ENCODE data around the gene PSORS1C1. TPM values are rescaled to one million over a fixed set of nuclear protein-coding genes. Genes with fewer than 3 reads are reported as not detected.

PSORS1C1 gene
- polyA plus RNA-seq, 1 donor from 2014 or later, result not detected

DNA sequence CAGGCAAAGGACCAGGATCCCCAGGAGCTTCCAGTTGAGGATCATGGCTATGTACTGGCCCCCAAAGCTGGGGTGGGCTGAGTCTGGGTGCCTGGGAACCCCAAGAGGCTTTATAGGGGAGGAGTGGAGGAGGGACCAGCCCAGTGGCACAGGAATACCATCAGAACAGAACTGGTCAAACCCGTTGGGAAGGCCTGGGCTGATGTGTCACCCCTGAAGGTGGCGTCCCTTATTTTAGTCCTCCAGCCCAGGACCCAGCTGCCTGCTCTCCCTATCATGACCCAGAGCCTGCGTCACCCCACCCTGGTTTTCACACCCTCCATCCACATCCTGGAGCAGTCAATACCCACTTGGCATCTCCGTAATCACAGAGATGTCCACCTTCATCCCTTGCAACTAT lies 24.4 kb downstream of the PSORS1C1 start, which contains the start of gene PSORS1C2:
TSS of gene PSORS1C2 (minus strand) at position 85 of the 400 bp plus-strand sequence. CDS start at position 45, 40 bp downstream.
- Histone ChIP-seq H3K4me3 (ENCODE audit: low read length) (no peak within 1 kb of the TSS), H2AFZ (ENCODE audit: low read depth, low read length) (no peak within 1 kb of the TSS), H3F3A (ENCODE audit: insufficient read depth, low read length, poor library complexity, severe bottlenecking) (no peaks in the 10 kb centered on the region), H3K27ac (ENCODE audit: low read length) (no peak within 1 kb of the TSS), H3K36me3 (ENCODE audit: insufficient read depth, low read length) (no peaks in the 10 kb centered on the region), H4K20me1 (ENCODE audit: insufficient read depth) (no peaks in the 10 kb centered on the region), H3K4me2 (ENCODE audit: low read length) (no peak within 1 kb of the TSS), H3K9me2 (ENCODE audit: insufficient read depth, low read length) (no peaks in the 10 kb centered on the region), H3K9me3 (ENCODE audit: low read length) (no peaks in the 10 kb centered on the region), H3K79me2 (replicated peaks; ENCODE audit: insufficient read depth, low read length) (no peaks in the 10 kb centered on the region), H3K27me3 (ENCODE audit: insufficient read depth, low read depth, low read length) (no peaks in the 10 kb centered on the region), H3K9ac (ENCODE audit: low read length) (no peak within 1 kb of the TSS)
- TF ChIP-seq MXI1 (conservative IDR thresholded peaks at IDR 0.05; ENCODE audit: poor library complexity, severe bottlenecking), result no peak
- TF ChIP-seq EZH2 (IDR thresholded peaks at IDR 0.05; ENCODE audit: borderline replicate concordance, insufficient read depth, low read length, poor library complexity, severe bottlenecking), result no peak
- TF ChIP-seq POLR2AphosphoS5 (IDR thresholded peaks at IDR 0.05), result no peak
- TF ChIP-seq SMC3 (conservative IDR thresholded peaks at IDR 0.05; ENCODE audit: poor library complexity), result no peak
- TF ChIP-seq, protein P1, sequence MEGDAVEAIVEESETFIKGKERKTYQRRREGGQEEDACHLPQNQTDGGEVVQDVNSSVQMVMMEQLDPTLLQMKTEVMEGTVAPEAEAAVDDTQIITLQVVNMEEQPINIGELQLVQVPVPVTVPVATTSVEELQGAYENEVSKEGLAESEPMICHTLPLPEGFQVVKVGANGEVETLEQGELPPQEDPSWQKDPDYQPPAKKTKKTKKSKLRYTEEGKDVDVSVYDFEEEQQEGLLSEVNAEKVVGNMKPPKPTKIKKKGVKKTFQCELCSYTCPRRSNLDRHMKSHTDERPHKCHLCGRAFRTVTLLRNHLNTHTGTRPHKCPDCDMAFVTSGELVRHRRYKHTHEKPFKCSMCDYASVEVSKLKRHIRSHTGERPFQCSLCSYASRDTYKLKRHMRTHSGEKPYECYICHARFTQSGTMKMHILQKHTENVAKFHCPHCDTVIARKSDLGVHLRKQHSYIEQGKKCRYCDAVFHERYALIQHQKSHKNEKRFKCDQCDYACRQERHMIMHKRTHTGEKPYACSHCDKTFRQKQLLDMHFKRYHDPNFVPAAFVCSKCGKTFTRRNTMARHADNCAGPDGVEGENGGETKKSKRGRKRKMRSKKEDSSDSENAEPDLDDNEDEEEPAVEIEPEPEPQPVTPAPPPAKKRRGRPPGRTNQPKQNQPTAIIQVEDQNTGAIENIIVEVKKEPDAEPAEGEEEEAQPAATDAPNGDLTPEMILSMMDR (IDR thresholded peaks at IDR 0.05; ENCODE audit: poor library complexity, severe bottlenecking), result no peak
- TF ChIP-seq EP300 (conservative IDR thresholded peaks at IDR 0.05; ENCODE audit: poor library complexity, severe bottlenecking), result no peak
- TF ChIP-seq TAF1 (IDR thresholded peaks at IDR 0.05; ENCODE audit: low read depth), result no peak
- TF ChIP-seq RAD21 (conservative IDR thresholded peaks at IDR 0.05), result no peak
- TF ChIP-seq REST (IDR thresholded peaks at IDR 0.05; ENCODE audit: borderline replicate concordance), result no peak

GRCh38 chr6:31139599-31139998 lies 25.0 kb downstream of the PSORS1C1 start:
- Histone ChIP-seq H3K79me2 (replicated peaks; ENCODE audit: insufficient read depth, low read length) (no peaks in the 10 kb centered on the region), H3F3A (ENCODE audit: insufficient read depth, low read length, poor library complexity, severe bottlenecking) (no peaks in the 10 kb centered on the region), H2AFZ (ENCODE audit: low read depth, low read length) (no peak overlapping the region), H3K9me2 (ENCODE audit: insufficient read depth, low read length) (no peaks in the 10 kb centered on the region), H3K4me3 (ENCODE audit: low read length) (no peak overlapping the region), H3K36me3 (ENCODE audit: insufficient read depth, low read length) (no peaks in the 10 kb centered on the region), H4K20me1 (ENCODE audit: insufficient read depth) (no peaks in the 10 kb centered on the region), H3K9me3 (ENCODE audit: low read length) (no peaks in the 10 kb centered on the region), H3K4me2 (ENCODE audit: low read length) (no peak overlapping the region), H3K27me3 (ENCODE audit: insufficient read depth, low read depth, low read length) (no peaks in the 10 kb centered on the region), H3K27ac (ENCODE audit: low read length) (no peak overlapping the region), H3K9ac (ENCODE audit: low read length) (no peak overlapping the region)
- TF ChIP-seq EP300 (conservative IDR thresholded peaks at IDR 0.05; ENCODE audit: poor library complexity, severe bottlenecking), result no peak
- TF ChIP-seq REST (IDR thresholded peaks at IDR 0.05; ENCODE audit: borderline replicate concordance), result no peak
- no peak for TF ChIP-seq RAD21 (conservative IDR thresholded peaks at IDR 0.05)
- TF ChIP-seq TAF1 (IDR thresholded peaks at IDR 0.05; ENCODE audit: low read depth), result no peak
- TF ChIP-seq POLR2AphosphoS5 (IDR thresholded peaks at IDR 0.05), result no peak
- TF ChIP-seq, protein P1 (IDR thresholded peaks at IDR 0.05; ENCODE audit: poor library complexity, severe bottlenecking), result no peak
- no peak for TF ChIP-seq EZH2 (IDR thresholded peaks at IDR 0.05; ENCODE audit: borderline replicate concordance, insufficient read depth, low read length, poor library complexity, severe bottlenecking)
